ENCODE data around the gene LTF.
"Not testable (repeated sequence)": the region's sequence is repeated elsewhere in the genome, so short reads cannot be mapped to it uniquely, and the experiment has no call there.

Gene LTF

GRCh38 chr3:46395766-46396530 is 68.8 kb downstream of the LTF start:
- DNase-seq (ENCODE audit: low read depth in 2 of 2), result no peak

- no peak for DNase-seq (ENCODE audit: low read depth in 2 of 2)
Observed at GRCh38 chr3:46395210-46395661, 69.5 kb downstream of the LTF start.

- no peak for DNase-seq (ENCODE audit: low read depth in 2 of 2)
Observed at GRCh38 chr3:46393554-46394434, 70.9 kb downstream of the LTF start.

- no peak for DNase-seq (ENCODE audit: low read depth in 2 of 2)
Observed at GRCh38 chr3:46393011-46393410, 71.7 kb downstream of the LTF start.

DNA sequence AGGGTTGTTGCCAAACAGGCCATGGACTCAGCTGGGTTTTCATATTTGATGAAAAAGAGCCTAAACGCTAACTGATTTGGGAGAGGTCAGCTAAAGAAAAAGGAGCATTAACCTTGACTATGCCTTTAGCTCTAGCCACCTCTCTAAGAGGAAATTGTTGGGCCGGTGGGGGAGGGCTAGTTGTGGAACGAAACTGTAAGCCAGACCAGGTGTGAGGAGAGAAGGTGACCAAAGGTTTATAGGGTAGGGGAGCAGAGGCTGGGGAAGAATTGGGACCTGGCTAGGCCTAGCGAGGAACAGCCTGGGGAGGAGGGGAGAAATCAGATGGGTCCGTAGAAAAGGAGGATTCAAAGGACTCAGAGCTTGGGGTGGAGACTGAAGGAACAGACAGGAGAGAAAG is 73.2 kb downstream of the LTF start:
- not testable (repeated sequence) for DNase-seq (ENCODE audit: low read depth in 2 of 2)

GRCh38 chr3:46389306-46389705 is 75.4 kb downstream of the LTF start:
- DNase-seq (ENCODE audit: low read depth in 2 of 2), result no peak

GRCh38 chr3:46388847-46389246 is 75.9 kb downstream of the LTF start:
- DNase-seq (ENCODE audit: low read depth in 2 of 2), result not testable (repeated sequence)

DNA sequence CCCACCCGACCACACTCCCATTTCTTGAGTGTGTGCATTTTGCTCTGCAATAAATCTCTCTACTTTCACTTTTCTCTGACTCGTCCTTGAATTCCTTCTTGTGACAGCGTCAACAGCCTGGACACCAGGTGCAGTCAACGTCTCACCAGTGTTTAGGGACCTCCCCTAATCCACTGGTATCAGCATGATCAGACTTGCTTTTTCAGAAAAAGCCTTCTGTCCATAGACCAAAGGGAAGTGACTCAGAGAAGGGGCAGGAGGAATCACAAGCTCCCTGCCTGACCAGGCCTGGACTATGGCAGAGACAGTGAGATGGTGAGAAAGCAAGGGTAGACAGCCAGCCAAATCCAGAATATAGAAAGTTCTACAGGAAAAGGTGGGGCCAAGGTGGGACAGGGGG is 78.5 kb downstream of the LTF start:
- DNase-seq (ENCODE audit: low read depth in 2 of 2), result no peak

Data from stimulated activated CD4-positive, alpha-beta T cell treated with anti-CD3 and anti-CD28 coated beads, Interleukin-1b, Interleukin-23, amount 100 ng/mL, for 1 hour (primary cell).